B cell (primary cell): Measurements from ENCODE around the gene PLEKHA8.

Experiments
- EZH2 ChIP-seq: IDR thresholded peaks from 2 replicates; pipeline ENCODE4 v1.6.1; 2012; ENCODE audit warnings: borderline replicate concordance, low read depth, mild to moderate bottlenecking, moderate library complexity, low read length; ENCODE audit not compliant: insufficient read depth, poor library complexity, severe bottlenecking
- TF ChIP-seq, protein P1 (sequence below): fragments of 200-600 bp; IDR thresholded peaks from one replicate; pipeline ENCODE4 v1.8.0; 2022; ENCODE audit warnings: antibody characterized with exemption, mild to moderate bottlenecking

DNA sequence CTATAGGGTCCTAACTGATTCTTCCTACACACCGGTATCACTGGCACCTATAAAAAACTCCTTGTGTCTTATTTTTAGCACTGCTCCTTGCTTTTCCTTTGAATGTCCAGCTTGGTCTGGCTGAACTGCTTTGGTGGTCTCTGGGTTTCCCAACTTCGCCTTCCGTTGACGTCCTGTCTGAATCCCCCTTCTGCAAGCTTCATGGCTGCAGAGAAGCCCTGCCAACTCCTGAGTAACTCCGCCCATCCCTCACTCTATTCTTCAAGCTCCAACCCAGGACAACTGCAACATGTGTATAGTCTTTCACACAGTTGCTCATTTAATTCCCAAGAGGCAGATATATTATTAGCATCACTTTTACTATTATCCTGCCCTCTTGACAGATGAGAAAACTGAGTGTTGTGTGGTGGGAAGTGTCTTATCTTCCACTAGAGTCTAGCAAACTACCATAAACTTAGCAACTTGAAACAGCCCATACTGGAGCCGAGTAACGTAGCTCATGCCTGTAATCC lies 147.5 kb downstream of the PLEKHA8 start:
- TF ChIP-seq, protein P1, sequence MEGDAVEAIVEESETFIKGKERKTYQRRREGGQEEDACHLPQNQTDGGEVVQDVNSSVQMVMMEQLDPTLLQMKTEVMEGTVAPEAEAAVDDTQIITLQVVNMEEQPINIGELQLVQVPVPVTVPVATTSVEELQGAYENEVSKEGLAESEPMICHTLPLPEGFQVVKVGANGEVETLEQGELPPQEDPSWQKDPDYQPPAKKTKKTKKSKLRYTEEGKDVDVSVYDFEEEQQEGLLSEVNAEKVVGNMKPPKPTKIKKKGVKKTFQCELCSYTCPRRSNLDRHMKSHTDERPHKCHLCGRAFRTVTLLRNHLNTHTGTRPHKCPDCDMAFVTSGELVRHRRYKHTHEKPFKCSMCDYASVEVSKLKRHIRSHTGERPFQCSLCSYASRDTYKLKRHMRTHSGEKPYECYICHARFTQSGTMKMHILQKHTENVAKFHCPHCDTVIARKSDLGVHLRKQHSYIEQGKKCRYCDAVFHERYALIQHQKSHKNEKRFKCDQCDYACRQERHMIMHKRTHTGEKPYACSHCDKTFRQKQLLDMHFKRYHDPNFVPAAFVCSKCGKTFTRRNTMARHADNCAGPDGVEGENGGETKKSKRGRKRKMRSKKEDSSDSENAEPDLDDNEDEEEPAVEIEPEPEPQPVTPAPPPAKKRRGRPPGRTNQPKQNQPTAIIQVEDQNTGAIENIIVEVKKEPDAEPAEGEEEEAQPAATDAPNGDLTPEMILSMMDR, result no peak
- TF ChIP-seq EZH2, result no peak
